Fibroblast of pulmonary artery (primary cell): ENCODE results near the gene HSPB6.

Source experiments
- DNase-seq: peaks from one replicate; pipeline ENCODE4 v3.0.0-alpha.2; 2010; ENCODE audit warnings: low read depth
- H3K4me3 ChIP-seq: replicated peaks from 2 replicates; pipeline ENCODE4 v1.5.1; 2011; ENCODE audit warnings: low read depth, mild to moderate bottlenecking, control low read depth, low read length, moderate library complexity
- CTCF ChIP-seq: IDR thresholded peaks from 2 replicates; pipeline ENCODE4 v1.5.1; 2011; ENCODE audit warnings: mild to moderate bottlenecking, control low read depth, low read length, inconsistent platforms; ENCODE audit errors: missing control alignments

HSPB6 gene

GRCh38 chr19:35783469-35784434 is 26.9 kb upstream of the HSPB6 start:
- no peak for DNase-seq
- TF ChIP-seq CTCF = no peak
- no peak overlapping the region for H3K4me3 ChIP-seq

DNA sequence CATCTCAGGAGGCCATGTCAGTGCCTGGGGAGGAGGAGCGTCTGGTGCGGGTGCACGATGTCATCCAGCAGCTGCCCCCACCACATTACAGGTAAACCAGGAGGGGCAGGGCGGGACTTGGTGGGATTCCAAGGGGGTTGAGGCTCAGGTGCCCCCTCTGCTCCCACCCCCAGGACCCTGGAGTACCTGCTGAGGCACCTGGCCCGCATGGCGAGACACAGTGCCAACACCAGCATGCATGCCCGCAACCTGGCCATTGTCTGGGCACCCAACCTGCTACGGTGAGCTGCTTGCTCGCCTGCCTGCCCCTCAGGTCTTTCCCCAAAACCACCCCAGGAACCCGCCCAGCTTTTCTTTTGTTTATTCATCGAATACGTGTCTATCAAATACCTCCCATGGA is 25.8 kb upstream of the HSPB6 start:
- DNase-seq = no peak
- no peak for TF ChIP-seq CTCF

DNA sequence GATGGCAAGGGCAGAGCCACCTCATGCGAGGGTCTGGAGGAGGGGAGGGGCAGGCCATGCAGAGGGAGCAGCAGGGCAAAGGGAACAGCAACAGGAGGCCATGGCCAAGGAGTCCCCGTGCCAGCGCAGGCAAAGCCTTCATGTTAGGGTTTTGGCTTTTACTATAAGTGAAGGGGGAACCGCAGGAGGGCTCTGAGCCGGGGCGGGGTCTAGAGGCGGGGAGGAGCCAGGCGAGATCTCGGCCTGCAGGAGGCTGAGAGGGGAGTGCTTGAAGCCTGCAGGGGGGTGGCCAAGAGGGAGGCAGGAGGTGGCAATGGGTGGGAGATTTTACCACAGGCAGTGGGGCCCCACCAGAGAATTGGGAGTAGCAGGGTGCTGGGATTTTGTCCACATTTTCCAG is 24.8 kb upstream of the HSPB6 start:
- no peak overlapping the region for H3K4me3 ChIP-seq
- DNase-seq = no peak
- no peak for TF ChIP-seq CTCF

More for the DNA sequence above, 25.8 kb upstream of the HSPB6 start:
- H3K4me3 ChIP-seq = no peak overlapping the region

DNA sequence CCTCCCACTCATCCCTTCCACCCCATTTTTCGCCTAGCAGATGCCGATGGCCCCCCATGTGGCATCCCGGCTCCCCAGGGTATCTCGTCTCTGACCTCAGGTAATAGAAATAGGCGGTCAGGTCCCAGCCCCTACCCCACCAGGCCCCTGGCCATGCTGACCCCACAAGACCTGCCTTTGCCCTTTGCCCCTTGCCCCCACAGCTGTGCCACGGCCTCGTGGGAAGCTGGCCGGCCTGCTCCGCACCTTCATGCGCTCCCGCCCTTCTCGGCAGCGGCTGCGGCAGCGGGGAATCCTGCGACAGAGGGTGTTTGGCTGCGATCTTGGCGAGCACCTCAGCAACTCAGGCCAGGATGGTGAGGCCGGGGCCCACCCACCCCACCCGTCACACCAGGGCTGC is 23.9 kb upstream of the HSPB6 start:
- H3K4me3 ChIP-seq = no peak overlapping the region
- DNase-seq = no peak
- TF ChIP-seq CTCF = no peak

DNA sequence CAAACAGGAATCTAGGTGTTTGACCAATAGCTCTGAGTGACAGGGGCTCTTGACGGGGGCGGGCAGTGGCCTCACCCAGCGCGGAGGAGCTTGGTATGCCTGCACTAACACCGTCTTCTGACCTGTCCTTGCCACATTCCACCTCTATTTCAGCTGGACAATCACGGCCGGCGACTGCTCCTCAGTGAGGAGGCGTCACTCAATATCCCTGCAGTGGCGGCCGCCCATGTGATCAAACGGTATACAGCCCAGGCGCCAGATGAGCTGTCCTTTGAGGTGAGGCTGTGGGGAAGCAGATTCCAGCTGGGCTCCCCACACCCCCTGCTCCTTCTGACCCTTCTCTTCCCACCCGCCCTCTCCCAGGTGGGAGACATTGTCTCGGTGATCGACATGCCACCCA is 23.2 kb upstream of the HSPB6 start:
- no peak for DNase-seq
- H3K4me3 ChIP-seq = no peak overlapping the region

DNA sequence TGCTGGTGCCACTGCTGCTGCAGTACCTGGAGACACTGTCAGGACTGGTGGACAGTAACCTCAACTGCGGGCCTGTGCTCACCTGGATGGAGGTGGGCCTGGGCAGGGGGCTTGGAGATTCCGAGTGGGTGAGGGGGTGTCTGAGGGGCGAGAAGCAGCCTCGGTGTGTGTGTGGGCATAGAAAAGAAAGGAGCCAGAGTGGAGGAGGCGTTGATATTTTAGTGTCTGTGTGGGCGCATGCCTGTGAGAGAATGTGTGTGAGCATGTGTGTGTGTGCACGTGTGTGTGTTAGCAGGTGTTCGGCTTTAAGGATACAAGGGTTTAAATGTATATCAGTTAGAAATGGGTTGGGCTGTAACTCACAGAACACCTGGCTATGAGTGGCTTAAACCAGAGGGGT is 22.2 kb upstream of the HSPB6 start:
- DNase-seq = no peak
- TF ChIP-seq CTCF = no peak
- no peak overlapping the region for H3K4me3 ChIP-seq

More for the DNA sequence above, 23.2 kb upstream of the HSPB6 start:
- no peak for TF ChIP-seq CTCF

DNA sequence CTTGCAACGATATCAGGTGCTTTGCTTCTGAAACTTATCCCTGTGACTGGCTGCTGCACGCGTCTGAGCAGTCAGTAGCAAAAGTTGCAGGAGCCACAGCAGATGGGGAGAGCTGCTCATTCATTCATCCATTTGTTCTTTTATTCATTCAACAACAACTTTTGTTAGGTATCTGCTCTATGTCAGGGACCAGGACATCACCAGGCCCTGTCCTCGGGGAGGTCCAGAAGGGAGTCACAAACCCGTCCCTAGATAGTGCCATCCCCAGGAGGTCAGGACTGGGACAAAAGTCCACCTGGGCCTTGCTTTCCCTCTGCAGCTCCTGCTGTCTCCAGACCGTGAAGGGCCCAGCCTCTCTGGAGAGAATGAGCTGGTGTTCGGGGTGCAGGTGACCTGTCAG is 21.1 kb upstream of the HSPB6 start:
- no peak for TF ChIP-seq CTCF

More for the DNA sequence above, 21.1 kb upstream of the HSPB6 start:
- no peak overlapping the region for H3K4me3 ChIP-seq
- no peak for DNase-seq
